CD8-positive, alpha-beta memory T cell (primary cell): Measurements from ENCODE around the gene GRID2. TPM values are rescaled to one million over a fixed set of nuclear protein-coding genes. Genes with fewer than 3 reads are reported as not detected.

Experiments used
- CTCF ChIA-PET: fragments of 350-600 bp; sonication (Branson Sonifier 250); formaldehyde crosslinking; loops from one replicate; lab custom pipeline; 2021; ENCODE audit warnings: antibody characterized with exemption; lab: Charles Lee
- POLR2A ChIA-PET: fragments of 350-600 bp; sonication (Branson Sonifier 250); formaldehyde crosslinking; loops from one replicate; lab custom pipeline; 2021; ENCODE audit warnings: antibody characterized with exemption; lab: Charles Lee
- DNase-seq, 5 donors: peaks; one replicate each; pipeline versions ENCODE4 v3.0.0 to v3.0.0-alpha.2; 2020 to 2022; ENCODE audit warnings: mixed read lengths in 1 of 5
- H3K27ac ChIP-seq: one replicate; pipeline ENCODE4 v1.7.0; 2013; ENCODE audit warnings: low read depth, mild to moderate bottlenecking, low read length, moderate library complexity
- H3K27me3 ChIP-seq: 2 replicates; pipeline ENCODE4 v1.7.0; 2013; ENCODE audit warnings: low read length, mild to moderate bottlenecking; ENCODE audit not compliant: insufficient read depth, poor library complexity, severe bottlenecking
- H3K36me3 ChIP-seq: 2 replicates; pipeline ENCODE4 v1.7.0; 2013; ENCODE audit warnings: mild to moderate bottlenecking, low read length, moderate library complexity; ENCODE audit not compliant: insufficient read depth
- H3K4me1 ChIP-seq: 2 replicates; pipeline ENCODE4 v1.7.0; 2013; ENCODE audit warnings: mild to moderate bottlenecking, low read length, moderate library complexity; ENCODE audit not compliant: insufficient read depth
- H3K4me3 ChIP-seq: 2 replicates; pipeline ENCODE4 v1.7.0; 2013; ENCODE audit warnings: mild to moderate bottlenecking, low read length
- H3K9me3 ChIP-seq: 2 replicates; pipeline ENCODE4 v1.7.0; 2013; ENCODE audit warnings: mild to moderate bottlenecking, low read length
- H3K27ac Mint-ChIP-seq, 8 donors: one replicate each; pipeline ENCODE4 v1.8.0; 2020 to 2021; ENCODE audit warnings: mixed read lengths in 8 of 8, mild to moderate bottlenecking in 6 of 8, inconsistent platforms in 3 of 8, moderate library complexity in 3 of 8
- H3K27me3 Mint-ChIP-seq, 2 donors: one replicate each; pipeline ENCODE4 v1.8.0; 2020 to 2021; ENCODE audit warnings: mixed read lengths in 2 of 2, mild to moderate bottlenecking in 1 of 2, moderate library complexity in 1 of 2
- H3K36me3 Mint-ChIP-seq, 3 donors: one replicate each; pipeline ENCODE4 v1.8.0; 2020 to 2021; ENCODE audit warnings: mixed read lengths in 3 of 3, inconsistent platforms in 1 of 3, mild to moderate bottlenecking in 1 of 3
- H3K4me1 Mint-ChIP-seq, 3 donors: one replicate each; pipeline ENCODE4 v1.8.0; 2020 to 2021; ENCODE audit warnings: mixed read lengths in 3 of 3, inconsistent platforms in 1 of 3, mild to moderate bottlenecking in 1 of 3
- H3K4me3 Mint-ChIP-seq, 7 donors: one replicate each; pipeline ENCODE4 v1.8.0; 2020 to 2021; ENCODE audit warnings: mixed read lengths in 7 of 7, mild to moderate bottlenecking in 6 of 7, moderate library complexity in 4 of 7, inconsistent platforms in 2 of 7
- H3K9me3 Mint-ChIP-seq, 5 donors: one replicate each; pipeline ENCODE4 v1.8.0; 2020 to 2022; ENCODE audit warnings: mixed read lengths in 5 of 5, mild to moderate bottlenecking in 3 of 5, moderate library complexity in 2 of 5, inconsistent platforms in 1 of 5
- polyA plus RNA-seq: library from polyadenylated mRNA; unstranded; fragments of 300-500 nt; fragmentation: Illumina TruSeq; gene quantifications from one replicate; pipeline ENCODE4 v1.2.3, GENCODE V29; 2021
- total RNA-seq, 2 experiments: library from RNA; stranded (reverse); gene quantifications; one replicate each; pipeline ENCODE4 v1.2.3, GENCODE V29; 2021

GRID2 gene
- total and polyA plus RNA-seq, 3 experiments from 2014 or later = not detected

GRCh38 chr4:92791871-92792440 lies 488.2 kb downstream of the GRID2 start:
- H3K4me3 ChIP-seq = no peak overlapping the region
- no peaks in the 10 kb centered on the region for H3K27me3 ChIP-seq
- Mint-ChIP-seq H3K27me3 (no peaks in the 10 kb centered on the region), H3K27ac (no peak overlapping the region), H3K36me3 (no peaks in the 10 kb centered on the region), H3K9me3 (peaks cover 4 to 17% (median 7%) of the 10 kb centered on the region in 5 donors), H3K4me3 (no peak overlapping the region), H3K4me1 (no peaks in the 10 kb centered on the region)
- ChIA-PET POLR2A (no interaction called here), CTCF (no interaction called here)
- H3K9me3 ChIP-seq = no peaks in the 10 kb centered on the region
- no peaks in the 10 kb centered on the region for H3K36me3 ChIP-seq
- DNase-seq = no peak
- no peak overlapping the region for H3K27ac ChIP-seq
- H3K4me1 ChIP-seq = no peaks in the 10 kb centered on the region

DNA sequence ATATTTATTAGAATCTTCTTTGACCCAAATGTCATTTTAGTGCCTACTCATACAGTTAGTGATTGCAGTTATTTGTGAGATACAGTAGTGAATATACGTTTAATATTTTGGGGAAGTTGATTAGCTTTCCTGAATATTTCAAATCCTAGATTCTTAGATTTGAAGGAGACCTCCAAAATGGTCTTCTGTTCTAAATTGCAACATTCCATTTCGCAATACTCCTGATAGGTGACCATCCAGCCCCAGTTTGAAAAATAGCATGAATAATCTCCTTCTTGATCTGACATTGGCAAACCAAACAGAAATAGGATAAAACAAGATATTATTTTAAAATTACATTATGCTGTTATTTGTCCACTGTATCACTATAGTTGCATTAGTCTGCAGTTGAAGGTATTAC lies 505.6 kb downstream of the GRID2 start:
- H3K4me3 Mint-ChIP-seq = no peak overlapping the region
- Histone ChIP-seq H3K4me3 (no peak overlapping the region), H3K4me1 (no peaks in the 10 kb centered on the region), H3K9me3 (no peaks in the 10 kb centered on the region), H3K27me3 (no peaks in the 10 kb centered on the region), H3K27ac (no peak overlapping the region), H3K36me3 (no peaks in the 10 kb centered on the region)
- H3K4me1 Mint-ChIP-seq = no peaks in the 10 kb centered on the region
- POLR2A ChIA-PET = no interaction called here
- CTCF ChIA-PET = no interaction called here
- no peaks in the 10 kb centered on the region for H3K27me3 Mint-ChIP-seq
- DNase-seq = no peak
- no peaks in the 10 kb centered on the region for H3K36me3 Mint-ChIP-seq
- peaks cover 0 to 13% (median 4%) of the 10 kb centered on the region in 5 donors for H3K9me3 Mint-ChIP-seq
- no peak overlapping the region for H3K27ac Mint-ChIP-seq

DNA sequence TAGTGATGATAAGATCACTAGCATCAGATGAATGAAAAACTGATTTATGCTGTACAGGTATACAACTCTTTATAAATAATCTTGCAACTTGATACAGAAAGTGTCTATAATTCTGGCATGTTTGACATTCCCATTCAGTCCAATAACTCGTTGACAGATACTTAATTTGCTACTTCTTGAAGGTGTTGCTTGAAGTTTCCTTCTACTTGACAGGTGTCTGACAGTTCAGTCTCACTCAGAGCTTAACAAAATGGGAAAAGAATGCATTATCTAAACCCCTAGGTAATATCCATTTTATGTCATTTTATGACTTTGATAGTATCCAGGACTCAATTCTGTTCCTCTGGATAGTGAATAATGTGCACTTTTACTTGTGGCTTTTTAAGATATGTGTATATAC lies 508.9 kb downstream of the GRID2 start:
- H3K4me1 ChIP-seq = no peaks in the 10 kb centered on the region
- Mint-ChIP-seq H3K9me3 (peaks cover 0 to 20% (median 1%) of the 10 kb centered on the region in 5 donors), H3K27ac (no peak overlapping the region), H3K4me1 (no peaks in the 10 kb centered on the region), H3K36me3 (no peaks in the 10 kb centered on the region), H3K4me3 (no peak overlapping the region), H3K27me3 (no peaks in the 10 kb centered on the region)
- CTCF ChIA-PET = no interaction called here
- H3K27ac ChIP-seq = no peak overlapping the region
- H3K4me3 ChIP-seq = no peak overlapping the region
- no peaks in the 10 kb centered on the region for H3K9me3 ChIP-seq
- POLR2A ChIA-PET = no interaction called here
- H3K36me3 ChIP-seq = no peaks in the 10 kb centered on the region
- no peak for DNase-seq
- no peaks in the 10 kb centered on the region for H3K27me3 ChIP-seq

DNA sequence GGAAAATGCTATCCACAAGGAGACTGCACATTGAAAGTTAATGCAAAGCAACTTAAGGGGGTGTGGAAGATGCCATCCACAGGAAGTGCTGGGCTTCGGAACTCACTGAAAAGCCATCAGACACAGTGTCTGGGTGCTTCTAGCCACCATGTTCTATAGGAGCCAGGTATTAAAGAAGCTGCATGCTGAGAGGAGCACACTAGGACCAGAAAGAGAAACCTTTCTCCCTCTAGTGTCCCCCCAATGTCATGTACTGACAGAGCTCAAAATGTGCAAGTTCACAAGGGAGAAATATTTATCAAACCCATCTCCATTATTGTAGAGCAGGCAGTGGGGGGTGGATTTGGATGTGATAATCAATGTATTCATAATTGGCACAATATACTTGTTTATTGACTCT lies 510.9 kb downstream of the GRID2 start:
- H3K36me3 Mint-ChIP-seq = no peaks in the 10 kb centered on the region
- no peak overlapping the region for H3K4me3 Mint-ChIP-seq
- Histone ChIP-seq H3K27ac (no peak overlapping the region), H3K36me3 (no peaks in the 10 kb centered on the region), H3K9me3 (no peaks in the 10 kb centered on the region), H3K4me3 (no peak overlapping the region), H3K4me1 (no peaks in the 10 kb centered on the region), H3K27me3 (no peaks in the 10 kb centered on the region)
- ChIA-PET CTCF (no interaction called here), POLR2A (no interaction called here)
- no peaks in the 10 kb centered on the region for H3K27me3 Mint-ChIP-seq
- H3K9me3 Mint-ChIP-seq = peaks cover 0 to 30% (median 1%) of the 10 kb centered on the region in 5 donors
- no peaks in the 10 kb centered on the region for H3K4me1 Mint-ChIP-seq
- no peak for DNase-seq
- H3K27ac Mint-ChIP-seq = no peak overlapping the region

- Histone ChIP-seq H3K27me3 (no peaks in the 10 kb centered on the region), H3K9me3 (no peaks in the 10 kb centered on the region), H3K4me3 (no peak overlapping the region), H3K36me3 (no peaks in the 10 kb centered on the region), H3K27ac (no peak overlapping the region), H3K4me1 (no peaks in the 10 kb centered on the region)
- H3K4me1 Mint-ChIP-seq = no peaks in the 10 kb centered on the region
- H3K9me3 Mint-ChIP-seq = peaks cover 0 to 5% (median 4%) of the 10 kb centered on the region in 5 donors
- CTCF ChIA-PET = no interaction called here
- POLR2A ChIA-PET = no interaction called here
- DNase-seq = no peak
- no peak overlapping the region for H3K27ac Mint-ChIP-seq
- H3K4me3 Mint-ChIP-seq = no peak overlapping the region
- H3K36me3 Mint-ChIP-seq = no peaks in the 10 kb centered on the region
- no peaks in the 10 kb centered on the region for H3K27me3 Mint-ChIP-seq
Observed at GRCh38 chr4:92825256-92825655, 521.5 kb downstream of the GRID2 start.

DNA sequence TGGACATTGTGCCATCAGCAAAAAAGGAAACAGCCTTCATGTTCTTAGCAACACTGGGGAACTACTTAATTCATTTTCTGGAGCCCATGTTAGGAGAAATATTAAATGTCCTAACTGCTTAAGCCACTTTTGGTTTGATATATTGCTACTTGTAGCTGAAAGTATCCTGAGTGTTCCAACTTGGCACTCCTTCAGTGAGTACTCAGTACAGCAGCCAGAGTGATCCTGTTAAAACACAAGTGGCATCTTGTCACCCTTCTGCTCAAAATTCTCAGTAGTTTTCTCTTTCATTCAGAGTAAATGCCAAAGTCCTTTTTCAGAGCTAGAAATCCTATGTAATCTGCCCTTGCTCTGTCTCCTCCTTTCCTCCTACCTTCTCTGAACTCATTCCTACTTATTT lies 522.0 kb downstream of the GRID2 start:
- H3K27ac Mint-ChIP-seq = no peak overlapping the region

DNA sequence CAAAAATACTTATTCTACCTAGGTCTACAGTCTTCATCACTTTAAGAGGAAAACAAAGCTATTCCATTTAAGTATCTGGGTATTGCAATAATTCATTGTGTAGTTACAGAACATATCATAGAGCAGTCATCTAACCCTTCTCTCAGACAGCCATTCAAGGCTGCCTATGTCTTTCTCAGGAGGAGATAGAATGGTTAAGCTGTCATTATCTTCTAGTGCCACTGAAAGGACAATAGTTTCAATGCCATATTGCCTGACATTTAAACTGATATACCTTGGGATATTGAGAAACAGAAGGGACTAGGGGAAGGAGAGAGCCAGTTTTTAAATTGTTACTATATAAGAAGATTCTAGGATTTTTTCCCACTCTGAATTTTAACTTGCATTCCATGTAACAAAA lies 527.0 kb downstream of the GRID2 start:
- no peaks in the 10 kb centered on the region for H3K36me3 ChIP-seq
- H3K27ac Mint-ChIP-seq = no peak overlapping the region
- no peak for DNase-seq
- H3K4me3 ChIP-seq = no peak overlapping the region
- H3K36me3 Mint-ChIP-seq = no peaks in the 10 kb centered on the region
- no peaks in the 10 kb centered on the region for H3K4me1 ChIP-seq
- H3K4me3 Mint-ChIP-seq = no peak overlapping the region
- peaks cover 2 to 17% (median 7%) of the 10 kb centered on the region in 5 donors for H3K9me3 Mint-ChIP-seq
- POLR2A ChIA-PET = no interaction called here
- CTCF ChIA-PET = no interaction called here
- H3K4me1 Mint-ChIP-seq = no peaks in the 10 kb centered on the region
- no peaks in the 10 kb centered on the region for H3K27me3 ChIP-seq
- H3K9me3 ChIP-seq = no peaks in the 10 kb centered on the region
- no peak overlapping the region for H3K27ac ChIP-seq
- no peaks in the 10 kb centered on the region for H3K27me3 Mint-ChIP-seq

More for the DNA sequence above, 522.0 kb downstream of the GRID2 start:
- H3K36me3 ChIP-seq = no peaks in the 10 kb centered on the region
- Mint-ChIP-seq H3K9me3 (peaks cover 2 to 5% (median 4%) of the 10 kb centered on the region in 5 donors), H3K36me3 (no peaks in the 10 kb centered on the region), H3K4me3 (no peak overlapping the region), H3K27me3 (no peaks in the 10 kb centered on the region), H3K4me1 (no peaks in the 10 kb centered on the region)
- DNase-seq = no peak
- H3K9me3 ChIP-seq = no peaks in the 10 kb centered on the region
- H3K27ac ChIP-seq = no peak overlapping the region
- CTCF ChIA-PET = no interaction called here
- no peaks in the 10 kb centered on the region for H3K4me1 ChIP-seq
- H3K27me3 ChIP-seq = no peaks in the 10 kb centered on the region
- H3K4me3 ChIP-seq = no peak overlapping the region
- POLR2A ChIA-PET = no interaction called here

DNA sequence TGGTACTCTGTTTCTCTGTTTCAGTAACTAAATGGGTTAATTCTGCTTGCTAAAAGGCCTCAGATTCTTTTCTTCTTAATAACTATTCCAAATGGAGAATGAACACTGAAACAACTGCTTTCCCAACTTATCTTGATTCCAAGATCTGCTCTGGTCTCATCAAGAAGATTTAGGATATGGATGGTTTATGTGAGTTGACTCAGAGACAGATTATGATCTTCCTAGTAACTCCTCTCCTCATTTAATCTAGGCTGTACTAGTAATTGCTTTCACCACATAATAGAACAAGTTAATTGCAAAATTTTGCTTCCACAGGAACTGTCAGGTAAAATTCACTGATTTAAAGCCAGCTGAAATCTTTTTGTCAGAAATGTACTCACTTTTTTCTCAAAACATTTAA lies 537.1 kb downstream of the GRID2 start:
- H3K27me3 ChIP-seq = no peaks in the 10 kb centered on the region
- H3K4me3 Mint-ChIP-seq = no peak overlapping the region
- ChIA-PET POLR2A (no interaction called here), CTCF (no interaction called here)
- no peak overlapping the region for H3K4me3 ChIP-seq
- no peaks in the 10 kb centered on the region for H3K9me3 ChIP-seq
- no peak overlapping the region for H3K27ac Mint-ChIP-seq
- H3K4me1 Mint-ChIP-seq = no peaks in the 10 kb centered on the region
- H3K36me3 ChIP-seq = no peaks in the 10 kb centered on the region
- DNase-seq = no peak
- H3K36me3 Mint-ChIP-seq = no peaks in the 10 kb centered on the region
- no peaks in the 10 kb centered on the region for H3K4me1 ChIP-seq
- peaks cover 0 to 30% (median 3%) of the 10 kb centered on the region in 5 donors for H3K9me3 Mint-ChIP-seq
- H3K27ac ChIP-seq = no peak overlapping the region
- H3K27me3 Mint-ChIP-seq = no peaks in the 10 kb centered on the region
